Mononuclear cell (primary cell): Measurements from ENCODE around the gene SCUBE3. TPM values are rescaled to one million over a fixed set of nuclear protein-coding genes. Genes with fewer than 3 reads are reported as not detected.

Experiments
- H3K27me3 ChIP-seq: 2 replicates; pipeline ENCODE4 v1.6.0; 2011; ENCODE audit warnings: low read length, control low read depth; ENCODE audit not compliant: insufficient read depth
- H3K4me1 ChIP-seq: 2 replicates; pipeline ENCODE4 v1.5.1; 2011; ENCODE audit warnings: mild to moderate bottlenecking, low read length, control low read depth; ENCODE audit not compliant: insufficient read depth
- H3K4me3 ChIP-seq: 2 replicates; pipeline ENCODE4 v1.5.1; 2011; ENCODE audit warnings: mild to moderate bottlenecking, low read length, moderate library complexity
- H3K9me3 ChIP-seq: 2 replicates; pipeline ENCODE4 v1.5.1; 2011; ENCODE audit warnings: low read depth, mild to moderate bottlenecking, control low read depth, low read length
- total RNA-seq: library from RNA; depleted of rRNA; stranded (reverse); fragments of >200 nt; gene quantifications from one replicate; pipeline ENCODE4 v1.2.3, GENCODE V29; 2012

The SCUBE3 gene
- total RNA-seq, 1 donor = not detected

GRCh38 chr6:35278708-35279107, 65.0 kb downstream of the SCUBE3 start:
- Histone ChIP-seq H3K27me3 (no peaks in the 10 kb centered on the region), H3K4me1 (no peaks in the 10 kb centered on the region), H3K9me3 (no peaks in the 10 kb centered on the region), H3K4me3 (no peak overlapping the region)

- no peaks in the 10 kb centered on the region for H3K27me3 ChIP-seq
- no peaks in the 10 kb centered on the region for H3K9me3 ChIP-seq
- H3K4me1 ChIP-seq = no peaks in the 10 kb centered on the region
- no peak overlapping the region for H3K4me3 ChIP-seq
Observed at GRCh38 chr6:35280903-35281302, 67.1 kb downstream of the SCUBE3 start.

- Histone ChIP-seq H3K4me3 (no peak overlapping the region), H3K9me3 (no peaks in the 10 kb centered on the region), H3K27me3 (no peaks in the 10 kb centered on the region), H3K4me1 (no peaks in the 10 kb centered on the region)
Observed at GRCh38 chr6:35282472-35282871, 68.7 kb downstream of the SCUBE3 start.

- Histone ChIP-seq H3K4me1 (no peaks in the 10 kb centered on the region), H3K4me3 (no peak overlapping the region), H3K27me3 (no peaks in the 10 kb centered on the region), H3K9me3 (no peaks in the 10 kb centered on the region)
Observed at GRCh38 chr6:35283361-35283760, 69.6 kb downstream of the SCUBE3 start.

GRCh38 chr6:35287671-35288396, 74.1 kb downstream of the SCUBE3 start:
- no peaks in the 10 kb centered on the region for H3K27me3 ChIP-seq
- H3K9me3 ChIP-seq = no peaks in the 10 kb centered on the region
- H3K4me1 ChIP-seq = no peaks in the 10 kb centered on the region
- no peak overlapping the region for H3K4me3 ChIP-seq

GRCh38 chr6:35288834-35289233, 75.1 kb downstream of the SCUBE3 start:
- Histone ChIP-seq H3K4me3 (no peak overlapping the region), H3K4me1 (no peaks in the 10 kb centered on the region), H3K9me3 (no peaks in the 10 kb centered on the region), H3K27me3 (no peaks in the 10 kb centered on the region)

GRCh38 chr6:35291491-35291890, 77.7 kb downstream of the SCUBE3 start:
- no peaks in the 10 kb centered on the region for H3K9me3 ChIP-seq
- no peak overlapping the region for H3K4me3 ChIP-seq
- no peaks in the 10 kb centered on the region for H3K4me1 ChIP-seq
- no peaks in the 10 kb centered on the region for H3K27me3 ChIP-seq

- Histone ChIP-seq H3K27me3 (no peaks in the 10 kb centered on the region), H3K4me3 (no peak overlapping the region), H3K9me3 (no peaks in the 10 kb centered on the region), H3K4me1 (peaks cover 9% of the 10 kb centered on the region)
Observed at GRCh38 chr6:35292494-35292893, 78.7 kb downstream of the SCUBE3 start.

GRCh38 chr6:35293681-35294080, 79.9 kb downstream of the SCUBE3 start:
- no peaks in the 10 kb centered on the region for H3K27me3 ChIP-seq
- H3K9me3 ChIP-seq = no peaks in the 10 kb centered on the region
- peaks cover 17% of the 10 kb centered on the region for H3K4me1 ChIP-seq
- no peak overlapping the region for H3K4me3 ChIP-seq

- Histone ChIP-seq H3K4me1 (peaks cover 24% of the 10 kb centered on the region), H3K4me3 (no peak overlapping the region), H3K27me3 (no peaks in the 10 kb centered on the region), H3K9me3 (no peaks in the 10 kb centered on the region)
Observed at GRCh38 chr6:35294308-35294945, 80.7 kb downstream of the SCUBE3 start.

- no peaks in the 10 kb centered on the region for H3K9me3 ChIP-seq
- H3K27me3 ChIP-seq = no peaks in the 10 kb centered on the region
- no peak overlapping the region for H3K4me3 ChIP-seq
- H3K4me1 ChIP-seq = peaks cover 31% of the 10 kb centered on the region
Observed at GRCh38 chr6:35295036-35295435, 81.3 kb downstream of the SCUBE3 start.

- Histone ChIP-seq H3K4me3 (no peak overlapping the region), H3K27me3 (no peaks in the 10 kb centered on the region), H3K4me1 (peaks cover 37% of the 10 kb centered on the region), H3K9me3 (no peaks in the 10 kb centered on the region)
Observed at GRCh38 chr6:35295521-35296315, 82.0 kb downstream of the SCUBE3 start.

GRCh38 chr6:35296931-35297600, 83.3 kb downstream of the SCUBE3 start:
- peak overlapping the region; percentile 66 for H3K4me3 ChIP-seq
- H3K4me1 ChIP-seq = peaks cover 51% of the 10 kb centered on the region
- H3K27me3 ChIP-seq = no peaks in the 10 kb centered on the region
- no peaks in the 10 kb centered on the region for H3K9me3 ChIP-seq

- H3K9me3 ChIP-seq = no peaks in the 10 kb centered on the region
- peaks cover 59% of the 10 kb centered on the region for H3K4me1 ChIP-seq
- H3K27me3 ChIP-seq = no peaks in the 10 kb centered on the region
- peak within 1 kb of the TSS; percentile 66 for H3K4me3 ChIP-seq
Observed at GRCh38 chr6:35297601-35298481, 84.1 kb downstream of the SCUBE3 start, which contains the start of gene DEF6. DEF6 (plus strand) TSS chr6:35297818; CDS start chr6:35297857, 39 bp downstream.
